PFSK-1 (cell line): ENCODE data around the gene RABEPK.

Experiments
- POLR2AphosphoS5 ChIP-seq: IDR thresholded peaks from 2 replicates; pipeline ENCODE4 v1.6.1; 2012; ENCODE audit warnings: low read depth, mild to moderate bottlenecking, control low read depth, low read length, moderate library complexity
- TAF1 ChIP-seq: IDR thresholded peaks from 2 replicates; pipeline ENCODE4 v1.6.1; 2012; ENCODE audit warnings: low read length, control low read depth, borderline replicate concordance; ENCODE audit not compliant: insufficient read depth

- TF ChIP-seq TAF1 (0 out of 2 replicates have a peak, but pooled peaks have one; percentile 51), POLR2AphosphoS5 (peak; percentile 66)
These were observed 10.7 kb upstream of the RABEPK start, which contains the start of gene PPP6C for GRCh38 chr9:125189361-125190289.
